ES-I3 (cell line): ENCODE data around the gene CEP72.

ENCODE experiments used
- H3K36me3 ChIP-seq: 2 replicates; pipeline ENCODE4 v1.6.1; 2013; ENCODE audit warnings: mild to moderate bottlenecking, low read length, control low read depth, moderate library complexity; ENCODE audit not compliant: insufficient read depth
- H3K4me1 ChIP-seq: 2 replicates; pipeline ENCODE4 v1.6.1; 2013; ENCODE audit warnings: mild to moderate bottlenecking, control low read depth, low read length; ENCODE audit not compliant: insufficient read depth
- H3K9ac ChIP-seq: 2 replicates; pipeline ENCODE4 v1.6.1; 2013; ENCODE audit warnings: low read depth, mild to moderate bottlenecking, low read length, moderate library complexity
- H3K9me3 ChIP-seq: 2 replicates; pipeline ENCODE4 v1.6.1; 2013; ENCODE audit warnings: mild to moderate bottlenecking, low read length, moderate library complexity; ENCODE audit not compliant: control insufficient read depth, insufficient read depth

CEP72 gene, protein sequence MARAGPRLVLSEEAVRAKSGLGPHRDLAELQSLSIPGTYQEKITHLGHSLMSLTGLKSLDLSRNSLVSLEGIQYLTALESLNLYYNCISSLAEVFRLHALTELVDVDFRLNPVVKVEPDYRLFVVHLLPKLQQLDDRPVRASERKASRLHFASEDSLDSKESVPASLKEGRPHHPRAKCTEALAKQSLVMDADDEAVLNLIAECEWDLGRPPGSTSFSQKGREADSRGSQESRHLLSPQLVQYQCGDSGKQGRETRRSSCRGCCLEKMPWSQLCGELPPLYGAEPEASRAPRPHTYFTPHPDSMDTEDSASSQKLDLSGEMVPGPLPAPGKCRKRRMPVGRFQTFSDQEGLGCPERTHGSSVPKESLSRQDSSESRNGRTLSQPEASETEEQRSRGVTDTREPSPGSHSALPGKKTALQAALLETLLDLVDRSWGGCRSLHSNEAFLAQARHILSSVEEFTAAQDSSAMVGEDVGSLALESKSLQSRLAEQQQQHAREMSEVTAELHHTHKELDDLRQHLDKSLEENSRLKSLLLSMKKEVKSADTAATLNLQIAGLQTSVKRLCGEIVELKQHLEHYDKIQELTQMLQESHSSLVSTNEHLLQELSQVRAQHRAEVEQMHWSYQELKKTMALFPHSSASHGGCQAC

DNA sequence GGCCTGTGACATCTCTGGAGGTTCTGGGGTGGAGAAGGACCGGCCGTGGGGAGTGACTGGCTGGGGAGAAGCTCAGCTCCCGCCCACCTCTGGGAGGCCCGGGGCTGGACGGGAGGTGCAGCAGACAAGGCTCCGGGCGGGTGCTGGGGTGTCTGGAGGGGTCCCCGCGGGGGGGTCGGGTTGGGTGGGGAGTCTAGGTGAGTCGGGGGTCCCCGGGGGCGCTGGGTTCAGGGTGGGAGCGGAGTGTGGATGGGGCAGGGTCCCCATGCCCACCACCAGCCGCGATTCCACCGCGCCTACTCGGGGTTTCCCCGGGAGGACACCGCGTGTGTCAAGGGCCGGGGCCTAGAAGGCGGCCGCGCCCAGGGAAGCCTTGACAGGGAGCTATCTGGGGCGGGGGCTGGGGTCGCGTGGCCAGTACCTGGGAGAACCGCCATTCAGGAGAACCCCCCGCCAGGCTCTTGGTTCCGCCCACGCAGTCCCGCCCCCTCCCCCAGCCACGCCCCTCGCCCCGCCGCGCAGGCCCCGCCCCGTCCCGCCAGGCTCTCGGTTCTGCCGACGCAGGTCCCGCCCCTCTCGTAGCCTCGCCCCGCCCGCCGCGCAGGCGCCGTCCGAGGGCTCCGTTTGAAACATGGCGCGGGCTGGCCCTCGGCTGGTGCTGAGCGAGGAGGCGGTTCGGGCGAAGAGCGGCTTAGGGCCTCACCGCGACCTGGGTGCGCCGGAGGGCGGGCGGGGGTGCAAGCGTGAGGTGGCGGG, at the start of gene CEP72:
CEP72 (plus strand) TSS at position 610 of the 756 bp plus-strand sequence; CDS start at position 632, 22 bp downstream.
- H3K4me1 ChIP-seq, result no peaks in the 10 kb centered on the region
- no peaks in the 10 kb centered on the region for H3K9me3 ChIP-seq
- peak within 1 kb of the TSS; percentile 79 for H3K9ac ChIP-seq

DNA sequence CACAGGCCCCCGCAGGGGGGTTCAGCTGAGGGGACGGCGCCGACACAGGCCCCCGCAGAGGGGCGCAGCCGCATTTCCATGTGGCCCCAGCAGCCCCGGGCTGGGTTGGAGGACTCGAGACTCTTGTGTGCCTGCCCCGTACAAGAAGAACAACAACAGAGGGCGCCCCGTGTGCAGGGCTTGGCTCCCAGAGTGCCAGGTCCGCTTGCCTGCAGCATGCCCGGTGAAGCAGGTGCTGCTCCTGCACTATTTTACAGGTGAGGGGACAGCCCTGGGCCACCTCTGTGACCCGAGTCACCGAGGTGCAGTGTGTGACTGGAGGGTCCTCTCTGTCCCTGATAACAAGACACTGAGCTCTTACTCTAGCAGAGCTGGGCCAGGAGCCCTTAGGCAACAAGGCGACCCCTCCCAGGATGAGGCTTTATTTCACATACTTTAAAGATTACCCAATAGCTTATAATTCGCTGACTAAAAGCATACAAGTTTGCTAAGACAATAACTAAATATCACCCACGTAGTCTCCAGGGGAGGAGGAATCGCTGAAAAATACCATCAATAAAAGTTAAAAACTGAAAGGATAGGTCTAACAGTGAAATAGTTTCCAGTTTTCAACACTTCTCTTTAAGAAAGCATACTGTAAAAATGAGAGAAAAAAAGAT, 46.2 kb upstream of the CEP72 start:
- no peaks in the 10 kb centered on the region for H3K4me1 ChIP-seq
- H3K9ac ChIP-seq, result peak overlapping the region; percentile 53
- H3K36me3 ChIP-seq, result no peaks in the 10 kb centered on the region
- peaks cover 2% of the 10 kb centered on the region; the same call in 1 of the 2 replicates for H3K9me3 ChIP-seq

More for the DNA sequence above, at the start of gene CEP72:
- H3K36me3 ChIP-seq, result no peaks in the 10 kb centered on the region

GRCh38 chr5:566636-567309, 45.4 kb upstream of the CEP72 start:
- Histone ChIP-seq H3K9ac (no peak overlapping the region), H3K36me3 (no peaks in the 10 kb centered on the region), H3K9me3 (peaks cover 2% of the 10 kb centered on the region; the same call in 1 of the 2 replicates), H3K4me1 (no peaks in the 10 kb centered on the region)

- H3K9me3 ChIP-seq, result peaks cover 2% of the 10 kb centered on the region; the same call in 1 of the 2 replicates
- no peak overlapping the region for H3K9ac ChIP-seq
- H3K36me3 ChIP-seq, result no peaks in the 10 kb centered on the region
- 0 out of 2 replicates have a peak, but pooled peaks cover 4% of the 10 kb centered on the region for H3K4me1 ChIP-seq
Measured at GRCh38 chr5:567664-568060, 44.5 kb upstream of the CEP72 start.

DNA sequence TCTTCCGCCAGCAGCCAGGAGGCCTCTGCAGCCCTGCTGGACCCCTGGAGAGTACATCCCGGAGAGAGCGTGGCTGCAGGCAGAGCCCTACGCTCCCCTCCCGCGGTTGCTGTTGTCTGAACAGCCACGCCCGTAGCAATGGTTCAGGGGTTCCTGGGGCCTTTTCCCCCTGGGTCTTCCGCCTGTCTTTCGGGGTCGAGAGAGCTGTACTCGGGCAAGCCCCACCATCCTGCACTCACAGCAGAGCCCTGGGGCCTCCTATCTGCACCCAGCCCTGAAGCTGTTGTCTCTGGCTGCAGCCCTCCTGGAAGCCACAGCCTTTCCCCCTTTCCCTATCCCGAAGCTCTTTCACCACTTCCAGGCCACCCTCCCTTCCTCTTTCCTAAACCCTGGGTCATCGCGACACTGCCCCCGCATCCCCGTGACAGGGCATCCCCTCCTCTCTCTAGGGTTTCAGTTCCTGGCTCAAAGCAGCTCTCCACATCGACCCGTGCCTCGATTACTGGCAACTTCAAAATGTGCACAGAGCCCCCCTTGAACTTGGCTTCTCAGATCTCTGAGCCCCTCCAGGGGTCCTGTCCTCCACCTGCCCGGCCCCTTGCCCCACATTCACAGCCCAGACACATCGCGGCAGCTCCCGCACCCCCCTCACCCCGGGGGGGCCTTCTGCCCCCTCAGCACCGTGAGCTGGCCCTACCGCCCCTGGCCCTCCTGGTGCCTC, 43.9 kb upstream of the CEP72 start:
- no peak overlapping the region for H3K9ac ChIP-seq
- H3K36me3 ChIP-seq, result no peaks in the 10 kb centered on the region
- 0 out of 2 replicates have a peak, but pooled peaks cover 4% of the 10 kb centered on the region for H3K4me1 ChIP-seq
- peaks cover 2% of the 10 kb centered on the region; the same call in 1 of the 2 replicates for H3K9me3 ChIP-seq

DNA sequence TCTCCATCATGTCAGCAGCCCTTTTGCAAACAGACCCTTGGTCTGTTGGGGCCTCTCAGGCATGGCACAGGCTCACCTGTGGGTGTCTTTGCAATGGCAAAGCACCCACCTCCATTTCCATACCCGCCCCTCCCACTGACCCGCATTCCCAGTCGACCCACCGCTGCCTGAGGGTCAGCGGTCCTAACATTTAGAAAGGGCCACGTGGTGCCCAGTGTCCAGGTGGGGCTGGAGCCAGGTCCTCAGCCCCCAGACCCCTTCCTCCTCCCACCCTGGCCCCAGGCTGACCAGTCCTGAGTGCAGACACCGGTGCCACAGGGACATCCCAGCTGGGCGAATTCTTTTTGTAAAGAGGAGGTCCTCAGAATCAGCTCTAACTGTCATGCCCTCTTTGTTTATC, 43.3 kb upstream of the CEP72 start:
- 0 out of 2 replicates have a peak, but pooled peaks cover 4% of the 10 kb centered on the region for H3K4me1 ChIP-seq
- H3K9ac ChIP-seq, result no peak overlapping the region
- no peaks in the 10 kb centered on the region for H3K36me3 ChIP-seq
- peaks cover 2% of the 10 kb centered on the region; the same call in 1 of the 2 replicates for H3K9me3 ChIP-seq

GRCh38 chr5:569358-569867, 42.7 kb upstream of the CEP72 start:
- no peaks in the 10 kb centered on the region for H3K36me3 ChIP-seq
- no peak overlapping the region for H3K9ac ChIP-seq
- H3K4me1 ChIP-seq, result 0 out of 2 replicates have a peak, but pooled peaks cover 4% of the 10 kb centered on the region
- H3K9me3 ChIP-seq, result peaks cover 2% of the 10 kb centered on the region; the same call in 1 of the 2 replicates

DNA sequence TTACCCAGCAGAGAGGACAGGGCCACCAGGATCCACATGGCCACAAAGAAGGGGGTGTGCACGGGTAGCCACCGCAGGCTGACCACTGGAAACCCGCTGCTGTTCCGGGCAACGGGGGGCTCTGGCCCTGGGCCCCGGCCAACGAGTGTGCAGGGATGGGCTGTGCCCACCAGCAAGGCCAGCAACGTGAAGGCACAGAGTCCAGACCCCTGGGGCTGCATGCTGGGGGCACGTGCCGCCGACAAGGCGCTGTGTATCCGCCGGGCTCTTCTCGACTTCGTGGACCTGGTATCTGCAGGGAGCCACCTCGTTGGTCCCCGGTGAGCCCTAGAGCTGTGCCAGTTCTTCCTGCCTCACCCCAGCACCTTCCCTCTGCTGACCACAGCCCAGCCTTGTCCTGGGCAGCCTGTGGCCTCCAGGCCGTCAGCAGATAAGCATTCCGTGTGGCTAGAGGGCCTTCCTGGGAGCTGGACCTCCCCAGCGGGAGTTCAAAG, 42.2 kb upstream of the CEP72 start:
- H3K9me3 ChIP-seq, result peaks cover 2% of the 10 kb centered on the region; the same call in 1 of the 2 replicates
- no peaks in the 10 kb centered on the region for H3K36me3 ChIP-seq
- H3K4me1 ChIP-seq, result 0 out of 2 replicates have a peak, but pooled peaks cover 4% of the 10 kb centered on the region
- no peak overlapping the region for H3K9ac ChIP-seq

GRCh38 chr5:570446-570845, 41.7 kb upstream of the CEP72 start:
- Histone ChIP-seq H3K9ac (no peak overlapping the region), H3K9me3 (peaks cover 2% of the 10 kb centered on the region; the same call in 1 of the 2 replicates), H3K4me1 (0 out of 2 replicates have a peak, but pooled peaks cover 4% of the 10 kb centered on the region), H3K36me3 (no peaks in the 10 kb centered on the region)

- H3K9ac ChIP-seq, result no peak overlapping the region
- H3K36me3 ChIP-seq, result no peaks in the 10 kb centered on the region
- H3K4me1 ChIP-seq, result 0 out of 2 replicates have a peak, but pooled peaks cover 4% of the 10 kb centered on the region
- H3K9me3 ChIP-seq, result peaks cover 2% of the 10 kb centered on the region; the same call in 1 of the 2 replicates
Measured at GRCh38 chr5:570886-571285, 41.3 kb upstream of the CEP72 start.

GRCh38 chr5:571791-572190, 40.3 kb upstream of the CEP72 start:
- 0 out of 2 replicates have a peak, but pooled peaks cover 4% of the 10 kb centered on the region for H3K4me1 ChIP-seq
- H3K9me3 ChIP-seq, result peaks cover 3% of the 10 kb centered on the region
- H3K9ac ChIP-seq, result no peak overlapping the region
- H3K36me3 ChIP-seq, result no peaks in the 10 kb centered on the region

- Histone ChIP-seq H3K9ac (no peak overlapping the region), H3K36me3 (no peaks in the 10 kb centered on the region), H3K4me1 (0 out of 2 replicates have a peak, but pooled peaks cover 4% of the 10 kb centered on the region), H3K9me3 (peaks cover 2% of the 10 kb centered on the region; the same call in 1 of the 2 replicates)
Measured at GRCh38 chr5:572398-573019, 39.6 kb upstream of the CEP72 start.
